ENCODE data around the gene KIF4A. TPM values are rescaled to one million over a fixed set of nuclear protein-coding genes. Genes with fewer than 3 reads are reported as not detected.

Gene KIF4A
- total RNA-seq, 1 donor from 2014 or later: 2.2 TPM

- Histone ChIP-seq H3K36me3 (no peaks in the 10 kb centered on the region), H3K9me3 (no peaks in the 10 kb centered on the region), H3K27ac (no peak overlapping the region), H3K4me3 (no peak overlapping the region), H3K27me3 (no peaks in the 10 kb centered on the region), H3K4me1 (no peaks in the 10 kb centered on the region)
- intact Hi-C loops (cut with DNase I): no loop called here
- no peak for DNase-seq (ENCODE audit: extremely low spot score in 2 of 2)
- TF ChIP-seq, protein P1, sequence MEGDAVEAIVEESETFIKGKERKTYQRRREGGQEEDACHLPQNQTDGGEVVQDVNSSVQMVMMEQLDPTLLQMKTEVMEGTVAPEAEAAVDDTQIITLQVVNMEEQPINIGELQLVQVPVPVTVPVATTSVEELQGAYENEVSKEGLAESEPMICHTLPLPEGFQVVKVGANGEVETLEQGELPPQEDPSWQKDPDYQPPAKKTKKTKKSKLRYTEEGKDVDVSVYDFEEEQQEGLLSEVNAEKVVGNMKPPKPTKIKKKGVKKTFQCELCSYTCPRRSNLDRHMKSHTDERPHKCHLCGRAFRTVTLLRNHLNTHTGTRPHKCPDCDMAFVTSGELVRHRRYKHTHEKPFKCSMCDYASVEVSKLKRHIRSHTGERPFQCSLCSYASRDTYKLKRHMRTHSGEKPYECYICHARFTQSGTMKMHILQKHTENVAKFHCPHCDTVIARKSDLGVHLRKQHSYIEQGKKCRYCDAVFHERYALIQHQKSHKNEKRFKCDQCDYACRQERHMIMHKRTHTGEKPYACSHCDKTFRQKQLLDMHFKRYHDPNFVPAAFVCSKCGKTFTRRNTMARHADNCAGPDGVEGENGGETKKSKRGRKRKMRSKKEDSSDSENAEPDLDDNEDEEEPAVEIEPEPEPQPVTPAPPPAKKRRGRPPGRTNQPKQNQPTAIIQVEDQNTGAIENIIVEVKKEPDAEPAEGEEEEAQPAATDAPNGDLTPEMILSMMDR (IDR thresholded peaks at IDR 0.05): no peak
- TF ChIP-seq POLR2AphosphoS5 (IDR thresholded peaks at IDR 0.05; ENCODE audit: insufficient read depth in 1 of 2, low read depth in 1 of 2) (no peak), POLR2A (IDR thresholded peaks at IDR 0.05) (no peak)
Observed at GRCh38 chrX:70411475-70411874, 121.6 kb downstream of the KIF4A start.

DNA sequence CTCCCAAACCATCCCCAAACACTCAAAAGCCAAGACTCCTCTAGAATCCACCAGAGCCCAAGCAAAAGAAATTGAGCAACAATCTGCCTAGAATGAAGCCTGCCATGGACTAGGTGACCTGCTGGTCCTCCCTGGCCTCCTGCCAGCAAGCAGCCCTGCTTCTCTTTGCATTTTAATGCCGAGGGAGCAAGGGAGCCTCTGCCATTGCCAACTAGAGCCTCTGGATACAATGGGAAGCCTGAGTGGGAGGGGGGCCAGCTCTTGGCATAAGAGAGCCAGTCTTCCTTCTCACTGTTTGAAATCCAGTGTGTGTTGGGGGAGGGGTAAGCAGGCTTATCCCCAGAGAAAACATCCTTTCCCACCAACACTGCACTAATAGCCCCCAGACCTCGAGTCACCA is 131.7 kb downstream of the KIF4A start:
- TF ChIP-seq POLR2A (IDR thresholded peaks at IDR 0.05) (no peak), POLR2AphosphoS5 (IDR thresholded peaks at IDR 0.05; ENCODE audit: insufficient read depth in 1 of 2, low read depth in 1 of 2) (no peak)
- TF ChIP-seq, protein P1 (IDR thresholded peaks at IDR 0.05): no peak
- Histone ChIP-seq H3K9me3 (no peaks in the 10 kb centered on the region), H3K4me1 (no peaks in the 10 kb centered on the region), H3K36me3 (no peaks in the 10 kb centered on the region), H3K4me3 (no peak overlapping the region), H3K27me3 (no peaks in the 10 kb centered on the region), H3K27ac (no peak overlapping the region)
- intact Hi-C loops (cut with DNase I): no loop called here
- no peak for DNase-seq (ENCODE audit: extremely low spot score in 2 of 2)

DNA sequence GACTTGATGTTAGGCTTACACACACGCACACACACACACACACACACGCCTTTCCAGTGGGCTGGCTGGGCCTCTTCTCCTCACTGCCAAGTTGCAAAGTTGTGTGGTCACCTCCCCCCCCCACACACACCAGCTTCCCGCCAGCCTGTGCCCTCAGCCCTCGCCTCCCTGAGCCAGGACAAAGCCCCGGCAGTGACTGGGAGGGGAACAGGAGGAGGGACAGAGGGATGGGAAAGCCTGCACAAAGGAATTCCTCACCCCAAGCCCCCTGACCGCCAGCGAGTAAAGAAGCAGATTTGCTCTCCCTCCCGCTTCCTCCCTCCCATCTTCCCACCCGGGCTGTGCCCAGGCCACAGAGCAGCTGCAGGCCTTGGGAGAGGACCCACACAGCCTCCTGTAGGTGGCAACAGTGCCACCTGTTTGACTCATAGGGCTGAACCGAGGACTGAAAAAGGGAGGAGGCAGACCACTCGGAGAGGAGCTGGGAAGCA is 133.0 kb downstream of the KIF4A start, which contains the start of gene GDPD2:
Gene GDPD2, plus strand, starts transcription at position 464 of the 491 bp plus-strand sequence. CDS start 1,671 bp downstream, outside the sequence.
- no peak within 1 kb of the TSS for H3K4me3 ChIP-seq
- TF ChIP-seq, protein P1 (IDR thresholded peaks at IDR 0.05): no peak
- TF ChIP-seq POLR2A (IDR thresholded peaks at IDR 0.05) (no peak), POLR2AphosphoS5 (IDR thresholded peaks at IDR 0.05; ENCODE audit: insufficient read depth in 1 of 2, low read depth in 1 of 2) (no peak)
- H3K27me3 ChIP-seq: no peaks in the 10 kb centered on the region

DNA sequence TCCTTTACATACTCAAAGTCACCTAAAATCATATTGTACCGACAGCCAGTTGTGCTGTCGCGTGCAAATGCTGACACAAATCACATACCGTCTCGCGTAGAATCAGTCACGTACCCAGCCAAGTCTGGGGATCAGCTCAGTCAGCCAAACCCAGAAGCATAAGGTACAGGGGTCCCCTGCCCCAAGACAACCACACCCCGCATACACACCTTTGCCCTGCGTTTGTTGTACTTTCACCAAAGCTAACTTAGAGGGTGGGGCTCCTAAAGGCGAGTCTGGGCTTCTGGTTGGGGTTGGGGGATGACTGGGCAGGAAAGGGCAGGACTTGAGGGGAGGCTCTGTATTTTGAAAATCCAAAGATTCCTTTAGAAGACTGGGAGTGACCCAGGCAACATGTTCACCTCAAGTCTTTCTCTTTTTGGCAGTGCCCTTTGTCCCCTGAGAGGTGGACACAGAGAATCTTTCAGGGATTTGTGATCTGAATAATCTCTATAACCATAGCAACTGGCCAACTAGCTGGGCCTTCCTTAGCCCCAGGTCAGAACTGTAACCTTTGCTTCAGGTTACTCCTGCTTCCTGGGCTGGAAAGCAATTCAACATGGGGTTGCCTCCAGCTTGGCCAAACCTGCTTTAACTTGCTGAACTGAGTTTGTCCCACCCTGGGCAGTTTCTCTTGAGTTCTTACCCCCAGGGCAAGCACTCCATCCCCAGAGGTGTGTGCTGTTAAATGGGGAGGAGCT is 134.2 kb downstream of the KIF4A start:
- intact Hi-C loops (cut with DNase I): no loop called here
- Histone ChIP-seq H3K4me1 (no peaks in the 10 kb centered on the region), H3K36me3 (no peaks in the 10 kb centered on the region), H3K4me3 (no peak overlapping the region), H3K27me3 (no peaks in the 10 kb centered on the region), H3K27ac (no peak overlapping the region), H3K9me3 (no peaks in the 10 kb centered on the region)
- TF ChIP-seq, protein P1 (IDR thresholded peaks at IDR 0.05): no peak
- TF ChIP-seq POLR2AphosphoS5 (IDR thresholded peaks at IDR 0.05; ENCODE audit: insufficient read depth in 1 of 2, low read depth in 1 of 2) (no peak), POLR2A (IDR thresholded peaks at IDR 0.05) (no peak)
- DNase-seq (ENCODE audit: extremely low spot score in 2 of 2): no peak

More for the DNA sequence above, 133.0 kb downstream of the KIF4A start, which contains the start of gene GDPD2:
- no peaks in the 10 kb centered on the region for H3K4me1 ChIP-seq
- intact Hi-C loops (cut with DNase I): no loop called here
- no peaks in the 10 kb centered on the region for H3K9me3 ChIP-seq
- no peak for DNase-seq (ENCODE audit: extremely low spot score in 2 of 2)
- H3K36me3 ChIP-seq: no peaks in the 10 kb centered on the region
- H3K27ac ChIP-seq: no peak within 1 kb of the TSS

GRCh38 chrX:70424801-70425200 is 134.9 kb downstream of the KIF4A start:
- Histone ChIP-seq H3K4me3 (no peak overlapping the region), H3K4me1 (no peaks in the 10 kb centered on the region), H3K27ac (no peak overlapping the region), H3K27me3 (no peaks in the 10 kb centered on the region), H3K36me3 (no peaks in the 10 kb centered on the region), H3K9me3 (no peaks in the 10 kb centered on the region)
- peak in 1 of 2 donors; percentile 95 for DNase-seq (ENCODE audit: extremely low spot score in 2 of 2)
- TF ChIP-seq POLR2AphosphoS5 (IDR thresholded peaks at IDR 0.05; ENCODE audit: insufficient read depth in 1 of 2, low read depth in 1 of 2) (no peak), POLR2A (IDR thresholded peaks at IDR 0.05) (no peak)
- TF ChIP-seq, protein P1 (IDR thresholded peaks at IDR 0.05): no peak
- intact Hi-C loops (cut with DNase I): no loop called here

All from vagina (tissue), 2 donors.